ENCODE measurements around the gene ANKH.

The ANKH gene

DNA sequence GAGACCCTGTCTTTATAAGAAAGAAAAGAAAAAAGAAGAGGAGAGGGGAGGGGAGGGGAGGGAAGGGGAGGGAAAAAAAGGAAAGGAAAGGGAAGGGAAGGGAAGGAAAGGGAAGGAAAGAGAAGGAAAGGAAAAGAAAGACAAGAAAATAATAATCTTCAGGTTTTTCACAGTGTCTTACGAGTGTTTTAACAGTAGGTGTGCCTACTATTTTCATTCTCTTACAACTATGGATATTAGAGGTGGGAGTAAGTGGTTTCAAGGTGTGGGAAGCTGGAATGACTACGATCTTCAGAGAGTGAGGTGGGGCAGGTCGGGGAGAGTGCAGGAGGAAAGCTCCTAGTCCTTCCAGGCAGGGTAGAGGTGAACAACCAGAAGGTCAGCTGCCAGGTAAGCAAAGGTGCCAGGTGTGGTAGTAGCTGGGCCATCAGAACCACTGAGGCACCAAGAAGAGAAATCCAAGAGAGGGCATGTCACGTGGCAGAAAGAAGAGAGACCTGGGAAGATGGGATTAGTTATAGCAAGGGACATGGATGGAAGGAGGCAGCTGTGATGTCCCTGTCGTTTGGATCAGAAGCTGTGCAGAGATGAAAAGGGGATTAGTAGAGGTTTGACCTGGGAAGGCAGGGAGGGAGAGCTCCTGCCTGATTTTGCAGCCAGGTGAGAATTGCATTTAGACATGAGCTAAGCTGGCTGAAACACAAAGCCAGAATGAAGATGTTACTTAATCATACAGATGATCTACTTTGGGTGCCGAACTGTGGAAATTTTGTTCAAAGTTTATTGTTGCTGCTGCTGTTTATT, 111.6 kb downstream of the ANKH start:
- no peak overlapping the region for H3K4me3 ChIP-seq (ENCODE audit: low read length)
- TF ChIP-seq, protein P1, sequence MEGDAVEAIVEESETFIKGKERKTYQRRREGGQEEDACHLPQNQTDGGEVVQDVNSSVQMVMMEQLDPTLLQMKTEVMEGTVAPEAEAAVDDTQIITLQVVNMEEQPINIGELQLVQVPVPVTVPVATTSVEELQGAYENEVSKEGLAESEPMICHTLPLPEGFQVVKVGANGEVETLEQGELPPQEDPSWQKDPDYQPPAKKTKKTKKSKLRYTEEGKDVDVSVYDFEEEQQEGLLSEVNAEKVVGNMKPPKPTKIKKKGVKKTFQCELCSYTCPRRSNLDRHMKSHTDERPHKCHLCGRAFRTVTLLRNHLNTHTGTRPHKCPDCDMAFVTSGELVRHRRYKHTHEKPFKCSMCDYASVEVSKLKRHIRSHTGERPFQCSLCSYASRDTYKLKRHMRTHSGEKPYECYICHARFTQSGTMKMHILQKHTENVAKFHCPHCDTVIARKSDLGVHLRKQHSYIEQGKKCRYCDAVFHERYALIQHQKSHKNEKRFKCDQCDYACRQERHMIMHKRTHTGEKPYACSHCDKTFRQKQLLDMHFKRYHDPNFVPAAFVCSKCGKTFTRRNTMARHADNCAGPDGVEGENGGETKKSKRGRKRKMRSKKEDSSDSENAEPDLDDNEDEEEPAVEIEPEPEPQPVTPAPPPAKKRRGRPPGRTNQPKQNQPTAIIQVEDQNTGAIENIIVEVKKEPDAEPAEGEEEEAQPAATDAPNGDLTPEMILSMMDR (conservative IDR thresholded peaks at IDR 0.05; ENCODE audit: low read length): no peak
- no peak for DNase-seq (ENCODE audit: low read depth)

DNA sequence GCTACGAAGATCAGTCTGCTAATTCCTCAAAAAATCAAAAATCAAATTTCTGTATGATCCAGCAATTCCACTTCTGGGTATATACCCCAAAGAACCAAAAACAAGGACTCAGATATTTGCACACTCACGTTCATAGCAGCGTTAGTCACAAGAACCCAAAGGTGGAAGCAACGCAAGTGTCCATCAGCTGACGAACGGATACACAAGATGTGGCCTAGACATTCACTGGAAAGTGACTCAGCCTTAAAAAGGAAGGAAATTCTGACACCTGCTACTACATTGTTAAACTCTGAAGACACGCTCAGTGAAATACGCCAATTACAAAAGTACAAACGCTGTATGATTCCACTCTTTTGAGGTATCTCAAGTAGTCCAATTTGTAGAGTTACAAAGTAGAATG, 113.7 kb downstream of the ANKH start:
- no peak for DNase-seq (ENCODE audit: low read depth)
- TF ChIP-seq, protein P1 (conservative IDR thresholded peaks at IDR 0.05; ENCODE audit: low read length): no peak
- no peak overlapping the region for H3K4me3 ChIP-seq (ENCODE audit: low read length)

DNA sequence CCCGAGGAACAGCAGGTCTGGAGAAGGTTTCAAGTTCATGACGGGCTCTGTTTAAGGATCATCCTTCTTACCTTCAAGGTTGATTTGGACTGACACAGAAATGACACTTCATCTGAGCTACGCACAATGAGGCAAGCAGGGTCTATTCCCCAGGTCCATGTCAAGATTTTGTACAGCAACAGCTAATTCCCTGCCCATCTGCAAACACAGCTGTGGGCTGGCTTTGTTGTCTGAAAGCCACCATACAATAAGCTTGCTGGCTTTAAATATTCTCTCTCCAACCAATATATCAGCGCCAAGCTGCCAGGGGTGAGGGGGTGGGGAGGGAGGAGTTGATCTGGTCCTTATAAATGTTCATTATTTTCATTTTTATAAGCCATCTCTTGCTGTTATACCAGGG, 115.1 kb downstream of the ANKH start:
- H3K4me3 ChIP-seq (ENCODE audit: low read length): no peak overlapping the region
- TF ChIP-seq, protein P1 (conservative IDR thresholded peaks at IDR 0.05; ENCODE audit: low read length): no peak
- no peak for DNase-seq (ENCODE audit: low read depth)

DNA sequence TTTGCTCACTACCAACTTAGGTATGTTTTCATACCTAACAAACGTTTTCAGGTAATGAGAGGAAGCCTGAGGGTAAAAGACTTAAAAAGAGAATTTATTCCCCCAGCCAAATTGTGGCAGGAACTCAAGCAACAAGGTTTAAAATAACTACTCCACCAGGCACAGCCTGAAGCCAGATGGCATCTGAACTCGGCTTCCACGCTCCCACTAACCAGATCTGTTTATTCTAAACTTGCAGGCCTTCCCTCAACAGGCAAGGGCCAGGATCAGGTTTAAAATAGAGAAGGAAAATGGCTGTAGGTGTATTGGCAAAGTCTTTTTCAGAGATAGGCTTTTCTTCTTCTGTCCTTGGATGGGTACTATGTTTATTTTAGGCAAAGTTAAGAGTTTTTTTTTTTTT, 117.6 kb downstream of the ANKH start:
- no peak overlapping the region for H3K4me3 ChIP-seq (ENCODE audit: low read length)
- DNase-seq (ENCODE audit: low read depth): no peak
- TF ChIP-seq, protein P1 (conservative IDR thresholded peaks at IDR 0.05; ENCODE audit: low read length): no peak

DNA sequence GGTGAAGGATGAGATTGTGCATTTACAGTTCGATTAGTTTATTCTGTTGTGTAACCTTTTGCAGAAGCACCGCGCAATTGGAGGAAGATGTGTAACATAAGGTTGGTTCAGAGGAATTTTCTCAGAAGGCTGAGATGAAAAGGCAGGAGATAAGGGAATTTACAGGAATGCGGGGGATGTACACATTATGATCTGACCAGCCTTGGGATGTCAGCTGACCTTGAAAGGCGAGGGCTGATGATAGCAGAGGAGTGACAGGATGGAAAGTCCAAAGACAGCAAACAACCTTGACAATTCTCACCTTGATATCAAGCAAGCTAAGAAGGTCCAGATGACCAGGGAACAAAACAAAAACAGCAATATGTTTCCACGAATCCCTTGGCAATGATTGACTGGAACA, 118.3 kb downstream of the ANKH start:
- H3K4me3 ChIP-seq (ENCODE audit: low read length): no peak overlapping the region
- no peak for DNase-seq (ENCODE audit: low read depth)
- TF ChIP-seq, protein P1 (conservative IDR thresholded peaks at IDR 0.05; ENCODE audit: low read length): no peak

DNA sequence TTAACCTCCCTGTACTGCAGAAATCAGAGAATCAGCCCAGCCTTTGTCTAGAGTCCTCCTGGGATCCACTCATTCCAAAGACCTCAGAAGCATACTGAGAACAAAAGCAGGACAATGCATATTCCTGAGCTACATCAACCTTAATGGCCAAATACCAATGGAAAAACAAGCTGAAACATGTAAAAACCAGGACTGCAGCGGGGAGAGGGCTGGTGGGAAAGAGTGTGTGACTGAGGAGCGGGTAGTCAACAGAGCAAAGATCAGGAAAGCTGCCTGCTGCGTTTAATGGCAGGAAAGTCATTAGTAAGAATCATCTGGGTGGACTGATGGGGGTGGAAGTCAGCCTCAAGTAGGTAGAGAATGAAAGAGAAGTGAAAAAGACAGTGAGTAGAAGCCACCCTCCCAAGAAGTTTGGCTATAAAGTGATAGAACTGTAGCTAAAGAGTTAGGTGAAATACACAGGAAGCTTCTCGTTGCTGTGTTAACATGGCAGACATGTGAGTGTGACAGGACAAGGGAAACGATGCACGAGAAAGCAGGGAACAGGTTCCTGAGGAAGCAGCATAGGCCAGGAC, 119.0 kb downstream of the ANKH start:
- TF ChIP-seq, protein P1 (conservative IDR thresholded peaks at IDR 0.05; ENCODE audit: low read length): no peak
- DNase-seq (ENCODE audit: low read depth): no peak
- no peak overlapping the region for H3K4me3 ChIP-seq (ENCODE audit: low read length)

GRCh38 chr5:14750712-14751111, 120.9 kb downstream of the ANKH start:
- H3K4me3 ChIP-seq (ENCODE audit: low read length): no peak overlapping the region
- no peak for DNase-seq (ENCODE audit: low read depth)
- TF ChIP-seq, protein P1 (conservative IDR thresholded peaks at IDR 0.05; ENCODE audit: low read length): no peak

All from AG10803 (cell line).